ENCODE results near the gene CTAGE1.

- TF ChIP-seq CTCF (conservative IDR thresholded peaks at IDR 0.05 in 1 of 2, IDR thresholded peaks at IDR 0.05 in 1 of 2; ENCODE audit: low read depth in 1 of 2, low read length in 2 of 2), result no peak
- TF ChIP-seq EZH2 (IDR thresholded peaks at IDR 0.05; ENCODE audit: low read length, missing control alignments), result no peak
Observed at GRCh38 chr18:22446911-22447310, 29.2 kb upstream of the CTAGE1 start.
